H1 (cell line): ENCODE results near the gene MT1B. TPM values are rescaled to one million over a fixed set of nuclear protein-coding genes. Genes with fewer than 3 reads are reported as not detected.

Experiments used
- CTCF ChIA-PET: fragments of 300-600 bp; sonication (Branson Sonifier 250); formaldehyde crosslinking; loops from one replicate; lab custom pipeline; 2021; ENCODE audit not compliant: partially characterized antibody; lab: Charles Lee
- POLR2A ChIA-PET: fragments of 300-600 bp; sonication (Branson Sonifier 250); formaldehyde crosslinking; loops from one replicate; lab custom pipeline; 2021; ENCODE audit warnings: inconsistent platforms; ENCODE audit not compliant: partially characterized antibody; lab: Charles Lee
- DNase-seq, 2 experiments: peaks; one replicate each; pipeline versions ENCODE4 v3.0.0 to v3.0.0-alpha.2; 2010 to 2022; ENCODE audit warnings: low spot score in 2 of 2, low read depth in 1 of 2, mixed read lengths in 1 of 2
- FAIRE-seq: peaks from 2 replicates; lab custom pipeline; 2011; peaks lifted over from hg19 to GRCh38; lab: Jason Lieb, UNC
- H2AFZ ChIP-seq: 2 replicates; pipeline ENCODE4 v1.8.1; 2012; ENCODE audit warnings: low read length, inconsistent platforms
- H2AK5ac ChIP-seq: 2 replicates; pipeline ENCODE4 v1.6.1; 2013; ENCODE audit warnings: low read depth, low read length
- H2BK120ac ChIP-seq: replicated peaks from 2 replicates; pipeline ENCODE3; 2013; ENCODE audit warnings: low read depth, low read length, inconsistent platforms
- H2BK12ac ChIP-seq: 2 replicates; pipeline ENCODE4 v1.6.1; 2013; ENCODE audit warnings: low read depth, low read length
- H2BK15ac ChIP-seq: 2 replicates; pipeline ENCODE4 v1.6.1; 2013; ENCODE audit warnings: low read length
- H2BK20ac ChIP-seq: 2 replicates; pipeline ENCODE4 v1.6.1; 2013; ENCODE audit warnings: low read length
- H2BK5ac ChIP-seq: 2 replicates; pipeline ENCODE4 v1.6.1; 2013; ENCODE audit warnings: low read depth, low read length
- H3K14ac ChIP-seq: 2 replicates; pipeline ENCODE4 v1.6.1; 2013; ENCODE audit warnings: inconsistent platforms; ENCODE audit not compliant: insufficient read length
- H3K18ac ChIP-seq: 2 replicates; pipeline ENCODE4 v1.6.1; 2013; ENCODE audit warnings: low read length; ENCODE audit errors: extremely low read depth
- H3K23ac ChIP-seq: 2 replicates; pipeline ENCODE4 v1.6.1; 2013; ENCODE audit warnings: inconsistent platforms; ENCODE audit not compliant: insufficient read length
- H3K23me2 ChIP-seq: 2 replicates; pipeline ENCODE4 v1.6.1; 2013; ENCODE audit warnings: low read depth, low read length
- H3K27ac ChIP-seq: 2 replicates; pipeline ENCODE4 v1.6.1; 2011; ENCODE audit warnings: low read depth, low read length, inconsistent platforms
- H3K27me3 ChIP-seq, 4 experiments: replicated peaks in 1 of 4; 1 replicate in 1 of 4; 2 replicates in 3 of 4; pipeline versions ENCODE4 v1.6.1 to v1.8.1; 2011 to 2013; ENCODE audit warnings: low read length in 3 of 4, mild to moderate bottlenecking in 3 of 4, inconsistent platforms in 2 of 4, mixed read lengths in 2 of 4, moderate library complexity in 1 of 4; ENCODE audit not compliant: control insufficient read depth in 3 of 4, insufficient read depth in 3 of 4; ENCODE audit errors: extremely low read depth in 1 of 4
- H3K36me3 ChIP-seq, 4 experiments: 2 replicates each; pipeline versions ENCODE4 v1.6.1 to v1.8.1; 2011 to 2013; ENCODE audit warnings: mild to moderate bottlenecking in 4 of 4, low read length in 3 of 4, moderate library complexity in 2 of 4, control low read depth in 1 of 4, inconsistent platforms in 1 of 4; ENCODE audit not compliant: insufficient read depth in 4 of 4, control insufficient read depth in 2 of 4
- H3K4ac ChIP-seq: replicated peaks from 2 replicates; pipeline ENCODE3; 2013; ENCODE audit warnings: low read length, low read depth, mixed read lengths, inconsistent platforms; ENCODE audit not compliant: insufficient read length
- H3K4me1 ChIP-seq, 4 experiments: replicated peaks in 1 of 4; 1 replicate in 1 of 4; 2 replicates in 3 of 4; pipeline versions ENCODE4 v1.6.1 to v1.8.1; 2011 to 2013; ENCODE audit warnings: low read length in 3 of 4, inconsistent platforms in 2 of 4, mixed read lengths in 1 of 4; ENCODE audit not compliant: insufficient read depth in 4 of 4, control insufficient read depth in 3 of 4
- H3K4me2 ChIP-seq, 2 experiments: 2 replicates each; pipeline versions ENCODE4 v1.6.1 to v1.8.1; 2011 to 2013; ENCODE audit warnings: low read depth in 2 of 2, low read length in 2 of 2, control low read depth in 1 of 2, inconsistent platforms in 1 of 2, mild to moderate bottlenecking in 1 of 2; ENCODE audit not compliant: insufficient read depth in 1 of 2
- H3K4me3 ChIP-seq, 4 experiments: fragments of 200-600, 300-600 bp in 1 of 4; sonication (generic), shearing (Covaris generic), sonication (Bioruptor Twin) in 1 of 4; 2 replicates each; pipeline versions ENCODE4 v1.5.1 to v1.8.1; 2011 to 2016; ENCODE audit warnings: low read length in 4 of 4, low read depth in 3 of 4, control low read depth in 2 of 4, inconsistent platforms in 2 of 4, mild to moderate bottlenecking in 2 of 4, mixed read lengths in 1 of 4, moderate library complexity in 1 of 4; ENCODE audit not compliant: insufficient read depth in 2 of 4; ENCODE audit errors: extremely low read depth in 1 of 4
- H3K56ac ChIP-seq: replicated peaks from 2 replicates; pipeline ENCODE3; 2013; ENCODE audit warnings: low read depth, mild to moderate bottlenecking, mixed read lengths, low read length, inconsistent platforms; ENCODE audit not compliant: insufficient read length
- H3K79me1 ChIP-seq: 2 replicates; pipeline ENCODE4 v1.6.1; 2013; ENCODE audit warnings: low read depth, low read length, control low read depth
- H3K79me2 ChIP-seq, 2 experiments: 2 replicates each; pipeline versions ENCODE4 v1.6.1 to v1.8.1; 2012 to 2013; ENCODE audit warnings: low read length in 2 of 2, mild to moderate bottlenecking in 2 of 2, inconsistent platforms in 1 of 2; ENCODE audit not compliant: insufficient read depth in 2 of 2, control insufficient read depth in 1 of 2
- H3K9ac ChIP-seq, 4 experiments: replicated peaks in 1 of 4; 1 replicate in 1 of 4; 2 replicates in 3 of 4; pipeline versions ENCODE4 v1.6.1 to v1.8.1; 2011 to 2013; ENCODE audit warnings: low read depth in 3 of 4, low read length in 3 of 4, control low read depth in 2 of 4, mild to moderate bottlenecking in 2 of 4, moderate library complexity in 2 of 4, inconsistent platforms in 1 of 4; ENCODE audit errors: extremely low read depth in 1 of 4
- H3K9me3 ChIP-seq, 2 experiments: 2 replicates each; pipeline versions ENCODE4 v1.6.1 to v1.8.1; 2012 to 2013; ENCODE audit warnings: mild to moderate bottlenecking in 2 of 2, moderate library complexity in 2 of 2, control low read depth in 1 of 2, inconsistent platforms in 1 of 2, low read depth in 1 of 2, low read length in 1 of 2, mixed read lengths in 1 of 2; ENCODE audit not compliant: insufficient read depth in 2 of 2
- H4K20me1 ChIP-seq, 2 experiments: replicated peaks in 1 of 2; 2 replicates each; pipeline versions ENCODE3 to v1.8.1; 2011 to 2013; ENCODE audit warnings: inconsistent platforms in 2 of 2, low read length in 2 of 2, mild to moderate bottlenecking in 1 of 2; ENCODE audit not compliant: insufficient read depth in 2 of 2, control insufficient read depth in 1 of 2
- H4K5ac ChIP-seq: 2 replicates; pipeline ENCODE4 v1.6.1; 2013; ENCODE audit warnings: low read length, low read depth, mixed read lengths, inconsistent platforms; ENCODE audit not compliant: insufficient read length
- H4K8ac ChIP-seq: 2 replicates; pipeline ENCODE4 v1.8.0; 2013; ENCODE audit warnings: mild to moderate bottlenecking, moderate library complexity, low read length, inconsistent platforms; ENCODE audit not compliant: insufficient read depth; ENCODE audit errors: extremely low read depth
- H4K91ac ChIP-seq: replicated peaks from 2 replicates; pipeline ENCODE3; 2013; ENCODE audit warnings: low read length, mixed read lengths, inconsistent platforms; ENCODE audit not compliant: insufficient read length
- BRCA1 ChIP-seq: IDR thresholded peaks from 2 replicates; pipeline ENCODE4 v1.6.1; 2012; ENCODE audit warnings: low read depth, low read length, improper control_type of control experiment
- E2F6 ChIP-seq: IDR thresholded peaks from 2 replicates; pipeline ENCODE4 v1.6.1; 2012; ENCODE audit warnings: inconsistent platforms
- EP300 ChIP-seq, 2 experiments: IDR thresholded peaks; 1 replicate in 1 of 2; 2 replicates in 1 of 2; pipeline ENCODE4 v1.6.1; 2011 to 2012; ENCODE audit warnings: low read depth in 2 of 2, low read length in 2 of 2, mild to moderate bottlenecking in 2 of 2, borderline replicate concordance in 1 of 2, inconsistent platforms in 1 of 2, moderate library complexity in 1 of 2
- KDM4A ChIP-seq: IDR thresholded peaks from one replicate; pipeline ENCODE4 v1.7.1; 2012; ENCODE audit warnings: low read depth, mild to moderate bottlenecking, moderate library complexity, low read length, inconsistent platforms; ENCODE audit not compliant: severe bottlenecking
- POLR2A ChIP-seq, 2 experiments: IDR thresholded peaks; 1 replicate in 1 of 2; 2 replicates in 1 of 2; pipeline ENCODE4 v1.6.1; 2011; ENCODE audit warnings: low read depth in 2 of 2, low read length in 2 of 2, mild to moderate bottlenecking in 2 of 2; ENCODE audit errors: control extremely low read depth in 1 of 2
- RBBP5 ChIP-seq: IDR thresholded peaks from 2 replicates; pipeline ENCODE4 v1.7.1; 2012; ENCODE audit warnings: low read depth, mild to moderate bottlenecking, inconsistent platforms, low read length, moderate library complexity, borderline replicate concordance
- SAP30 ChIP-seq: fragments of 300-600 bp; sonication (generic); IDR thresholded peaks from 2 replicates; pipeline ENCODE4 v1.7.1; 2012; ENCODE audit warnings: low read length, moderate library complexity, mild to moderate bottlenecking, inconsistent platforms; ENCODE audit not compliant: insufficient read depth, insufficient replicate concordance
- SUZ12 ChIP-seq: fragments of 200-600 bp; sonication (generic); IDR thresholded peaks from 2 replicates; pipeline ENCODE4 v1.6.1; 2012; ENCODE audit warnings: mild to moderate bottlenecking, inconsistent platforms, low read length, moderate library complexity, mixed read lengths
- TBP ChIP-seq: IDR thresholded peaks from 2 replicates; pipeline ENCODE4 v1.6.1; 2011; ENCODE audit warnings: low read depth, low read length, improper control_type of control experiment
- WGBS, 2 experiments: shearing (Covaris generic) in 1 of 2; methylation state at CpG; one replicate each; pipeline versions ENCODE4 v1.1.6 to v1.1.7; 2013 to 2015; ENCODE audit warnings: low lambda C conversion rate in 2 of 2, mixed read lengths in 2 of 2, inconsistent platforms in 1 of 2, low coverage in 1 of 2, missing lambda C conversion rate in 1 of 2; ENCODE audit not compliant: insufficient replicate concordance in 2 of 2, insufficient coverage in 1 of 2, insufficient read length in 1 of 2; ENCODE audit errors: extremely low coverage in 1 of 2, missing lambda C conversion rate in 1 of 2; 5-methylcytosine and 5-hydroxymethylcytosine counted together
- polyA plus RNA-seq, 7 experiments: library from polyadenylated mRNA; depleted of rRNA in 3 of 7; stranded (reverse) in 5 of 7; unstranded in 2 of 7; fragments of >200 nt in 5 of 7; fragments of 200-250 nt in 2 of 7; gene quantifications; 1 replicate in 5 of 7; 2 replicates in 1 of 7; 4 replicates in 1 of 7; pipeline versions ENCODE4 v1.2.1 to v1.2.3, GENCODE V29; 2011 to 2013; ENCODE audit warnings: missing spikeins in 2 of 7, mixed read lengths in 2 of 7
- total RNA-seq: library from RNA; stranded (reverse); fragmentation: NEBNext Ultra II Directional; extraction: Animal tissue kit (Norgen Biotek cat#: 25700); gene quantifications from 2 replicates; pipeline ENCODE4 v1.2.1, GENCODE V29; 2021

Gene MT1B
- total and polyA plus RNA-seq, 2 of the 8 experiments (the other 6 are each of a cell fraction or from before 2014, with no cell fraction given): not detected

GRCh38 chr16:56681939-56682702 lies 30.4 kb downstream of the MT1B start, which contains the start of gene MT1X:
MT1X (plus strand) TSS chr16:56682470; CDS start chr16:56682541, 71 bp downstream.
- Histone ChIP-seq H3K4ac (peak within 1 kb of the TSS; percentile 53), H3K56ac (no peak within 1 kb of the TSS), H4K8ac (no peak within 1 kb of the TSS), H3K9ac (peak within 1 kb of the TSS in 2 of 4 experiments; percentile 24 to 79; a peak in 4 of 7 replicates), H2BK15ac (peak within 1 kb of the TSS; percentile 99), H3K4me3 (peak within 1 kb of the TSS; percentile 57 to 77 (median 69)), H2BK12ac (peak within 1 kb of the TSS; percentile 75; the same call in 1 of the 2 replicates), H3K4me2 (peak within 1 kb of the TSS; percentile 97 to 100), H2AK5ac (peak within 1 kb of the TSS; percentile 18; the same call in 1 of the 2 replicates), H3K27me3 (peaks cover 0 to 41% (median 24%) of the 10 kb centered on the region in 4 experiments; a peak in 5 of 7 replicates), H2BK20ac (peak within 1 kb of the TSS; percentile 24; the same call in 1 of the 2 replicates), H3K36me3 (peaks cover 0 to 3% (median 0%) of the 10 kb centered on the region in 4 experiments; a peak in 1 of 8 replicates), H2BK120ac (peak within 1 kb of the TSS; percentile 47), H4K20me1 (peaks cover 0 to 1% of the 10 kb centered on the region in 2 experiments), H2AFZ (peak within 1 kb of the TSS; percentile 98), H3K14ac (no peak within 1 kb of the TSS), H3K9me3 (no peaks in the 10 kb centered on the region), H3K79me2 (no peaks in the 10 kb centered on the region), H4K5ac (peak within 1 kb of the TSS; percentile 47), H3K79me1 (no peaks in the 10 kb centered on the region; the same call in 1 of the 2 replicates), H3K4me1 (peaks cover 0 to 19% (median 8%) of the 10 kb centered on the region in 4 experiments; a peak in 6 of 7 replicates), H4K91ac (peak within 1 kb of the TSS; percentile 79), H3K23me2 (peaks cover 10% of the 10 kb centered on the region), H3K27ac (no peak within 1 kb of the TSS), H3K18ac (peak within 1 kb of the TSS; percentile 84), H2BK5ac (peak within 1 kb of the TSS; percentile 67; the same call in 1 of the 2 replicates), H3K23ac (no peak within 1 kb of the TSS)
- ChIA-PET POLR2A (interaction anchor here (0.9 to 12.9 kb wide), 11 partner anchors 10 to 74 kb away, joined by 3 to 205 read pairs (median 6); partner anchors contain the start of genes MT1E, MT1G, MT1H and MT2A), CTCF (interaction anchor here (0.8 to 4.5 kb wide), 6 partner anchors 10 to 52 kb away, joined by 3 to 37 read pairs (median 4); no protein-coding TSS in a partner anchor)
- FAIRE-seq (no peak), DNase-seq (peak in 1 of 2 experiments; percentile 76)
- 3% methylated on average over 49 of the region's 49 CpGs; no CpG with 5 or more reads in 1 of the 2 experiments for WGBS, 2 experiments
- TF ChIP-seq TBP (peak; percentile 87; the same call in 1 of the 2 replicates), RBBP5 (peak; percentile 41; the same call in 1 of the 2 replicates), BRCA1 (no peak), POLR2A (IDR thresholded peaks at IDR 0.05; ENCODE audit: control extremely low read depth in 1 of 2, low read depth in 2 of 2, low read length in 2 of 2) (peak in 1 of 2 experiments; percentile 61; a peak in 2 of 3 replicates), KDM4A (peak; percentile 86), SAP30 (no peak), SUZ12 (peak; percentile 37; the same call in 1 of the 2 replicates), E2F6 (no peak), EP300 (IDR thresholded peaks at IDR 0.05; ENCODE audit: borderline replicate concordance in 1 of 2, low read depth in 2 of 2, low read length in 2 of 2) (no peak)
